CD4-positive, alpha-beta T cell treated with Interleukin-6 for 4 hours (primary cell): ENCODE data around the gene ASB3.
"Not testable (repeated sequence)": the region's sequence is repeated elsewhere in the genome, so short reads cannot be mapped to it uniquely, and the experiment has no call there.

Source experiments
- DNase-seq: peaks from one replicate; pipeline ENCODE4 v3.0.0-alpha.2; 2020; ENCODE audit warnings: mixed read lengths

Gene ASB3

GRCh38 chr2:53729143-53729762 lies 57.5 kb downstream of the ASB3 start:
- DNase-seq, result no peak

DNA sequence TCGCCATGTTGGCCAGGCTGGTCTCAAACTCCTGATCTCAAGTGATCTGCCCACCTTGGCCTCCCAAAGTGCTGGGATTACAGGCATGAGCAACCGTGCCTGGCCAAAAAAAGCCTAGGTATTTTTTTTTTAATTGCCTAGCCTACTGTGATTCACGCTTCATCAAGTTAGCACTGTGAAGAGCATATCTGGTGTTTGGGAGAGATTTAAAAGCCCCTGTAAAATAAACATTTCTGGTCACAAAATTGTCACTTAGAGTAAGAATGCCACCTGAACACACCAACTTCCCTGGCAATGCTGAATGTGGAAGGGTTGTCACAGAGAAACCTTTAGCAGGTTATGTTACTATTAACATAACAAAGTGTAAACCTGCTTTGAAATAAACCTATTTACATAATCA lies 58.8 kb downstream of the ASB3 start:
- DNase-seq, result no peak

DNA sequence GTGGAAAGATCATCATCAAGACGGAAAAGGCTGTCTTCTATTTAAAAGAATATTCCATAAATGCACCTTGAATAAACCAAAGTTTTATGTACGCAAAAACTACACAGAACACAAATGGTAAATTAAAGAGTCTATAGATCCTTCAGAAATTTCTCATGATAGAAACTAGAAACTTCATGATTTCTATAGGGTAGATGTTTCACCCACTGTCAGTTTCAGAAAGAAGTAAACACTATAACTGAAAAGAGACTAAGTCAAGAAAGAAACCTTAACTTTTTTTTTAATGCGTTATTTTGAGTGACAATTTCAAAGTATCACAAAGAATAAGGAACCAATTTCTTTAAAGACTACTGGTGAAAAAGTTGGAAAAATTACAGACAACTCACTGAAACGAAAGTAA lies 61.1 kb downstream of the ASB3 start:
- DNase-seq, result no peak

- no peak for DNase-seq
Observed at GRCh38 chr2:53724536-53724935, 62.2 kb downstream of the ASB3 start.

DNA sequence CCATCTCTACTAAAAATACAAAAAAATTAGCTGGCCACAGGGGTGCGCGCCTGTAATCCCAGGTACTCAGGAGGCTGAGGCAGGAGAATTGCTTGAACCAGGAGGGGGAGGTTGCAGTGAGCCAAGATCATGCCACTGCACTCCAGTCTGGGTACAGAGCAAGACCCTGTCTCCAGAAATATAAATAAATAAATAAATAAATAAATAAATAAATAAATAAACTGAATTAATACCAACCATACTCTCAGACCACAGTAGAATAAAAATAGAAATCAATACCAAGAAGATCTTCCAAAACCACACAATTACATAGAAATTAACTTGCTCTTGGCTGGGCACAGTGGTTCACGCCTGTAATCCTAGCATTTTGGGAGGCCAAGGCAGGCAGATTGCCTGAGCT lies 65.8 kb downstream of the ASB3 start:
- DNase-seq, result not testable (repeated sequence)

DNA sequence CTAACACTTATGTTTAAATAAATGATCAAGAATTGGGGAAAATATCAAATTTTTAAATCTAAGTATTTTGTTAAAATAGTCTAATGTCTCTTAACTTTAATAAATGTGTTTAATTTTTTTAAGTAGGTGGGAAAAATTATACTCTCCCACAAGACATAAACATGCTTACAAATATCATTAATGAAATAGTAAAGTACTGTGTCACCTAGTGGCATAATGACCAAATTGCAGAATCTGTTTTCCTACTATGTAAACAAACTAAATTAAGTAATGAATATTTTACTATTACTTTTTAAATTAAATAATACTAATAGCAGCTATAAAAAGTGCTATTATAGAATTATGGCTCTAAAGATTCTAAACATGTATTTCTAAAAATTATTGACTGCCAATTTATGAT lies 71.2 kb downstream of the ASB3 start:
- DNase-seq, result no peak

- DNase-seq, result no peak
Observed at GRCh38 chr2:53711271-53711780, 75.4 kb downstream of the ASB3 start.

DNA sequence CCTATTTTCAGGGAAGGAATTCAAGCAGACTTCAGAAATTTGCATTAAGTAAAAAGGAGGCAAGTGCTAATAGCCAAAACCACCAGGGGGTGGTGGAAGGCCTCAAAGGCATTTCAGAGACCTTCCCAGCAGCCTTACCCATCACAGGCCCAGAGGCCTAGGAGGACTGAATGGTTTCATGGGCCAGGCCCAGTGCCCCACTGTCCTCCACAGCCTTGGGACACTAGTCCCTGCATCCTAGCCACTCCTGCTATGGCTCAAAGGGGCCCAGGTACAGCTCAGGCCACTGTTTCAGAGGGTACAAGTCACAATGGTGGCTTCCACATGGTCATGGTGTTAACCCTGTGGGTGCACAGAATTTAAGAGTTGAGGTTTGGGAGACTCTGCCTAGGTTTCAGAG lies 77.8 kb downstream of the ASB3 start:
- no peak for DNase-seq

DNA sequence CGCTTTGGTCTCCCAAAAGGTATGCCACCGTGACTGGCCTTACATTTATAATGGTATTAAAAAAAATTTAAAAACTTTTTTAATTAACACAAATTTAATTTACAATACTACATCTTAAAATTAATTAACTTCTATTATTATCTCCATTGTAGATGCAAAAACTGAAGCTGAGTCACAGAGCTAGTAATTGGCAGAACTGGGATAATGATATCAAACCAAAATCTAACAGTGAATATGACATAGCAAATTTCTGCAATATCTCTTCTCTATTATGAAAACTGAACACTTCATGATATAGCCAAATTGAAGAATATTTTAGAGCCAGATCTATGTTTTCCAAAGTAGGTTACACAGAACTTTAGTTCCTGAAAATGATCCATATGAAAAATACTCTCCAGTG lies 85.5 kb downstream of the ASB3 start:
- DNase-seq, result no peak

DNA sequence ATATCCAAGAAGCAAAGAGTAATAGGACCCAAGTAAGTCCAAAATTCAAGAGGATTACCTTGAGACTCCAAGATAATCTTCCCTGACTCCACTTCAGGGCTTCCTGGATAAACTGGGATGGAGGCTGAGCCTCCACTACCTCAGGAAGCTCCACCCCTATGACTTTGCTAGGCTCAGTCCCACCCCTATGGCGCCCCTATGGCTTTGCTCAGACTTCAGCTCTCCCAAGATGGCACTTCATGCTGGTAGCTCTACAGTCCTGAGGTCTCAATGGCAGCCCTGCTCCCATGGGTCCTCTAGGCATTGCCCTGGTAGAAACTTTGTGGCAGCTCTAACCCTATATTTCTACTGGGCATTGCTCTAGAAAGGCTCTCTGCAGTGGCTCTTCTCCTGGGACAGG lies 89.1 kb downstream of the ASB3 start:
- DNase-seq, result no peak

DNA sequence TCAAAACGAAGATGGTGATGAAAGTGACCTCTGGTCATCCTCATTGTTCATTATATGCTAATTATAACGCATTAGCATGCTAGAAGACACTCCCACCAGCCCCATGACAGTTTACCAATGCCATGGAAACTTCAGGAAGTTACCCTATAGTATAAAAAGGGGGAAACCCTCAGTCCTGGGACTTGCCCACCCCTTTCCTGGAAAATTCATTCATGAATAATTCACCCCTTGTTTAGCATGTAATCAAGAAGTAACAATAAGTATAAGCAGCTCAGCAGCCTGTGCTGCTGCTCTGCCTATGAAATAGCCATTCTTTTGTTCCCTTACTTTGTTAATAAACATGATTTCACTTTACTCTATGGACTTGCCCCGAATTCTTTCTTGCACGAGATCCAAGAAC lies 89.7 kb downstream of the ASB3 start:
- no peak for DNase-seq

DNA sequence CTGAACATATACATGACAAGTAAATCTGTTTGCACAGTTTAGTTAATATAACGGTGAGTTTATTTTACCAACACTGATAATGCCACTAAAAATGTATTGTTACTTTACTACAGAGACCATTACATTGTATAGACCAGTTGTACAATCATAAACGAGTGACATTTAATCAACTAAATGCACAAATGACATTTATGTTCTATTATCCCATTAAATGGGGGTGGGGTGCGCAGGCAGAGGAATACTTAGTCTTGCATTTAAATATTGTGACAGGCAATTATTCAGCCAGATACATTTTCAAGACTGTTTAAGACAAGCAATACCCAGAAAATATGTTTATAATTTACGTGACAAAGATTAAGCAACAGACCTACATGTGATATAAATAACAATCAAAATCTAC lies 91.2 kb downstream of the ASB3 start:
- no peak for DNase-seq

- no peak for DNase-seq
Observed at GRCh38 chr2:53694096-53694771, 92.5 kb downstream of the ASB3 start.

DNA sequence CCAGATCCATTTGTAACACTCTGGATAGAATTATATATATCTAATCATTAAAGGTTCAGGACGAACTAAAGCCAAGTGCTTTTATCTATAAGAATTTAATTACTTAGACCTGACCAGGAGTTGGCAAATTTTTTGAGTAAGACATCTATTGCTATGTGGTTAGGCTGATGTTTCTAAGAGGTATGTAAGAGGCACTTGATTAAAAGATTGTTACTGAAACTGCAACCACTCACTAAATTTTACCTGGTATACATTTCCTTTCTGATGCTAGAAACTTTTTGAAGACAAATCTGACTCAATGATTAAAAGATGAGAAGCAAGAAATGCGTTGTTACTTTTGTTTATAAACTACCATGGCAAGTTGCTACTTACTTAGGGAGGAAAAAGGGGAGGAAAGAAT lies 95.9 kb downstream of the ASB3 start:
- no peak for DNase-seq

DNA sequence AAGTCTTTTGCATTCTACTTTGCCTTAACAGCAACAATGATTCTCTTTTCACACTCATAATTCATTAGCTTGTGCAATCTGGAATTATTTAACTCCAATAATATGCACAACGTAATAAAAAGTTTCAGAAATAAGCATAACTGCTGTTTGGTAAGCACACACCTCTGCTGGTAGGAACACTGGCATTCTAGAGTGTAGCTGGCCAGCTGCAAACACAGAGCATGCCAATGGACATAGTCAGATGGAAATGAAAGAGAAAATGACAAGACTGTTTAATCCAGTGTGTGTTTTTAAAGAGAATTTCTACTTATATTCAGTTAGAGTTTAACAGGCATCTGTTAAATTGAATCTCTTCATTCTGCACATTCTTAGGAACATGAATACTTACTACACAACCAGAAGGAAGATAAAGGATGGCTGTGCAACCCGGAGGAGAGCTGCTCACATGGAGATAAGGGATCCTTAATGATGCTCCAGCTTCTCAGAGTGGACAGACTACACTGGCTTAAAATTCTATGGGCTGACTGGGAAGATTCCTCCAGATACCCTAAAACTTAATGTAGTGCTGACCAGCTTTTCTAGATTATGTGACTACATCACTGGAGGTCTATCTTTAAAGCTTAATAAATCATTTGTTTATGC lies 113.8 kb downstream of the ASB3 start:
- no peak for DNase-seq

DNA sequence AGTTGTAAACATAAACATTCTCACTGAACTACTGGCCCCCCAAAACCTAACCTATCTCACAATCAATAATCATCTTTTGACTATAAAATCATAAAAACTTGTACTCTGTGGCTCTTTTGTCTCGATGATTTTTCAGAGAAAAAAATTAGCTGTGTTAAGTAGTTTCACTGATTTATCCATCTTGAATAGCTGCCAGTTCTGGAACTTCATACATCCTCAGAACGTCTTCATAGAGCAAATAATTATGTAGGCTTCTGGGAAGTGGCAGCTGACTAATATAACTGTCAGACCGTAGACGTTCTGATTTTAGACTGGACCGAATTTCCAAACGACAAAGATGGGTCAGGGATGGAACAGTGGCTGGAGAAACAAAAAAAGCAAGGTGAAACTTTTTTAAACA lies 116.4 kb downstream of the ASB3 start:
- DNase-seq, result no peak

DNA sequence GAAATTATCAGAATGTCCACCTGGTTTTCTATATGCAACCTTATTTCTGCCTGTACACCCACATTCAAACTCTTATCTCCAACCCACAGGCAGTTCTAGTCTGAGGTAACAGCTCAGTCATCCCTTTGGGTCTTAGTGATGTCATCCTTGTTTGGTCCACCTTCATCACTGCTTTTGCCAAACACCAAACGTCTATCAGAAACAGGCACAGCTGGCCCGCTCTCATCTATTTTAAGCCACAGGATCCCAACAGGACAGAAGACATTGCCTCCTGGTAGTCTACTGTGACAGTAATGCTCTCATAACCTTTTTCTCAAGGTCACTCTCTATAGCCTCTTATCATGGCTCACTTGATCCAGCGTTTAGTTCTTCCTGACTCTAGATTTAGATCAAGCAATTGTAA lies 118.1 kb downstream of the ASB3 start:
- DNase-seq, result no peak

DNA sequence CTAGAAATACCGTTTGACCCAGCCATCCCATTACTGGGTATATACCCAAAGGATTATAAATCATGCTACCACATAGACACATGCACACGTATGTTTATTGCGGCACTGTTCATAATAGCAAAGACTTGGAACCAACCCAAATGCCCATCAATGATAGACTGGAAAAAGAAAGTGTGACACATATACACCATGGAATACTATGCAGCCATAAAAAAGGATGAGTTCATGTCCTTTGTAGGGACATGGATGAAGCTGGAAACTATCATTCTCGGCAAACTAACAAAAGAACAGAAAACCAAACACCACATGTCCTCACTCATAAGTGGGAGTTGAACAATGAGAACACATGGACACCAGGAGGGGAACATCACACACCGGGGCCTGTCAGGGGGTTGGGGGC lies 119.6 kb downstream of the ASB3 start:
- not testable (repeated sequence) for DNase-seq

DNA sequence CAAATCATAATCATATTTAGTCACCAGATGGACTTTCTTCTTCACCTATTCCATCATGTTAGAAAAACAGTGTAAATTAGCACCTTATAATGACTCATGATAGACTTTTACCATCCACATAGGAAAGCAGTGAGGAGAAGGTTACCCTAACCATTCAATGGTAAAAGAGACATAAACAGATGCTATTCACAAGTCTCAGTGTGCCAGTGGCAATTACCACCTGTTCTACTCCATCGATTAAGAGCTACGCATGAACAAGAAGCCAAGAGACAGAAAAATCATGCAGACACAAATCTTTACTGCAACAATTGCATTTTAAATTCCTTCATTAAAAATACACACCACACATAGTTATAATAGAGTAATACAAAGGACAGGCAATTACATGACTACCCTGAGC lies 125.9 kb downstream of the ASB3 start:
- DNase-seq, result no peak

- DNase-seq, result not testable (repeated sequence)
Observed at GRCh38 chr2:53658474-53658873, 128.3 kb downstream of the ASB3 start.

GRCh38 chr2:53655256-53655655 lies 131.5 kb downstream of the ASB3 start:
- DNase-seq, result no peak

GRCh38 chr2:53654396-53654795 lies 132.4 kb downstream of the ASB3 start:
- no peak for DNase-seq

GRCh38 chr2:53652131-53652530 lies 134.6 kb downstream of the ASB3 start:
- no peak for DNase-seq

GRCh38 chr2:53646788-53647187 lies 140.0 kb downstream of the ASB3 start:
- DNase-seq, result no peak
